Stimulated activated CD4-positive, alpha-beta T cell treated with anti-CD3 and anti-CD28 coated beads, Interleukin-4, amount 100 ng/mL, for 24 hours (primary cell): ENCODE data around the gene VAV2.
"Not testable (repeated sequence)": the region's sequence is repeated elsewhere in the genome, so short reads cannot be mapped to it uniquely, and the experiment has no call there.

ENCODE experiments used
- DNase-seq: peaks from one replicate; pipeline ENCODE4 v3.0.0-alpha.2; 2020

Gene VAV2

DNA sequence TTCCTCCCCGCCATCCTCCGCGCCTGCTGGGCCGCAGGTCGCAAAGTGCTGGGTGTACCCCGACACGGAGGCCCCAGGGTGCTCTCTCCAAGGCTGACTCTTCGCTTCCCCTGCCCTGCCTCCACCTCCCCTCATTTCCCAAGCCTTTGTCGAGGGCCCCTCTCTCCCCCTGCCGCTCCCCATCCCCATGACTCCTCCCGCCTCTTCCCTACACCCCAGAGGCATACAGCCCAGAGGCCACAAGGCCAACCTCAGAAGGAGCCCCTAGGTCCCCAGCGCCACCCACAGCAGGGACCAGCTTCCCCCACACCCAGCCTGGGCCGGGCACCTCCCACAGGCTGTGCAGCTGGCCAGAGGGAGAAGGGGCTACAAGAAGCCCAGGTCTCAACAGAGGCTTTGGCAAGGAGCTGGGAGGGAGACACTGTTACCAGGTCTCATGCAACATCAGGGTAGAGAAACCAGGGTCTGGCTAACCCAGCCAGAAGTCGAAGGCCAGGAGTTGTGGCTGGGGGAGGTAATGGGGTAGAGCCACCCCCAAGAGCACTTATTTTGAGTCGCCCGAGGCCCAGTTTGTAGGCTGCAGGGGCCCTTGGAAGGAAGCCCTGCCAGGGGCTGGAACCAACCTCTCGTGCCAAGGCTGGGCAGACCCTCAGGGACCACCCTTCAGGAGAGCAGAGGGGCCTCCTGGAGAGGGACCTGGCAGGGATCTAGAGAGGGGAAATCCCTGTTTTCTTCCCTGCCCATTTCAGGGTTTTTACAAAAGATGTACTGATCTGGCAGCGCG is 229.4 kb downstream of the VAV2 start:
- no peak for DNase-seq

DNA sequence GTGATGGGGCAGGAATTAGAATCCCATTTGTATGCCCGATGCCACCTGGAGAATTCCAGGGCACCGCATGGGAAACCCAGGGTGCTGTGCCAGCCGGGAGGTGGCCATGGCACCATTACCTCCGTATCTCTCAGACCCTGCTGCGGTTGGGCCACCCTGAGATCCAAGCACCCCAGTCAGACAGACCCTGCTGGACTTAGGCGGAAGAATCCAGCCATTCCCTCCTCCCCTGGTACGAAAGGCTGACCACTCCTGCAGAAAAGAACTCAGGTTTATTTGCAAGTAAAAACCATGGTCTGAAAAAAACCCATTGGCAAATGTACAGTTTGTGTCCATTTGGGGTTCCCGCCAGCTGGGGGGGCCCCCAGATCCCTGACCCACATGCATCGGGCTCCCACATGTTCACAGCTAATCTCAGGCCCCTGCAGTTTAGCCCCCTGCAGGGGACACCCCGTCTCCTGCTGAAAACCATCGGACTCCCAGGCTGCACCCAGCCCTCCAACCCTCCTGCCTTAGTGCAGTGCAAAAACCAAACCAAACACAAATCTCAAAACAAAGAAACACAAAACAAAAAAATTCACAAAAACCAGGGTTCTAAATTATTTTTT is 230.4 kb downstream of the VAV2 start:
- DNase-seq = no peak

DNA sequence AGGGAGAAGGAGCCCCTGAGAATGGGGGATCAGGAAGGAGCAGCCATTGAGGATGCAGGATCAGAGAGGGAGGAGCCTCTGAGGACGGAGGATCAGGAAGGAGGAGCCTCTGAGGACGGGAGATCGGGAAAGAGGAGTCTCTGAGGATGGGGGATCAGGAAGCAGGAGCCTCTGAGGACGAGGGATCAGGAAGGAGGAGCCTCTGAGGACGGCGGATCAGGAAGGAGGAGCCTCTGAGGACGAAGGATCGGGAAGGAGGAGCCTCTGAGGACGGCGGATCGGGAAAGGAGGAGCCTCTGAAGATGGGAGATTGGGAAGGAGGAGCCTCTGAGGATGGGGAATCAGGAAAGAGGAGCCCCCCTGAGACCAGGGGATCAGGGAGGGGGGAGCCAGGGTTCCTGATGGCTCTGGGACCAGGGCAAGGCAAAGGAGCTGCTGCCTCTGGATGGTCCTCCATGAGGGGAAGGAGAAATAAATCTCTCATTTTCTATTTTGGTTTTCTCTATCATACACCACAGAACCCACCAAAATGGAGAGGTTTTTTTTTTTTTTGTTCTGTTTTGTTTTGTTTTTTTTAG is 231.3 kb downstream of the VAV2 start:
- no peak for DNase-seq

DNA sequence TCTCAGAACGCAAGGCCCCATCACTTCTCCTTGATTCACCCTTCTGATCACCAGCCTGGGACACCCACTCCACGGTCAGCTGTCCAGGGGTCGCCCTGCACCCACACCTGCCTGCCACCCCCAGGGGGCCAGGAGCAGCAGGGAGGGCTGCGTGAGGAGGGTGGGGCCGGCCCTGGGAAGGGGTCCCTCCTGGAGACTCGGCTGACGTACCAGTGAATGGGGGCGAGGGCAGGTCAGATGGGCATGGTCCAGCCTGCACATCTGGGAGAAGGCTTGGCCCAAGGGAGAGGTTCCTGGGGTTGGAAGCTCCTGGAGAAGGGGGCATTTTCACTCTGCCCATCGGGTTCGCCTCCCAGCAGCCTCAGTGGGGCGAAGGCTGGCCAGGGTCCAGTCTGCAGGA is 232.2 kb downstream of the VAV2 start:
- no peak for DNase-seq

DNA sequence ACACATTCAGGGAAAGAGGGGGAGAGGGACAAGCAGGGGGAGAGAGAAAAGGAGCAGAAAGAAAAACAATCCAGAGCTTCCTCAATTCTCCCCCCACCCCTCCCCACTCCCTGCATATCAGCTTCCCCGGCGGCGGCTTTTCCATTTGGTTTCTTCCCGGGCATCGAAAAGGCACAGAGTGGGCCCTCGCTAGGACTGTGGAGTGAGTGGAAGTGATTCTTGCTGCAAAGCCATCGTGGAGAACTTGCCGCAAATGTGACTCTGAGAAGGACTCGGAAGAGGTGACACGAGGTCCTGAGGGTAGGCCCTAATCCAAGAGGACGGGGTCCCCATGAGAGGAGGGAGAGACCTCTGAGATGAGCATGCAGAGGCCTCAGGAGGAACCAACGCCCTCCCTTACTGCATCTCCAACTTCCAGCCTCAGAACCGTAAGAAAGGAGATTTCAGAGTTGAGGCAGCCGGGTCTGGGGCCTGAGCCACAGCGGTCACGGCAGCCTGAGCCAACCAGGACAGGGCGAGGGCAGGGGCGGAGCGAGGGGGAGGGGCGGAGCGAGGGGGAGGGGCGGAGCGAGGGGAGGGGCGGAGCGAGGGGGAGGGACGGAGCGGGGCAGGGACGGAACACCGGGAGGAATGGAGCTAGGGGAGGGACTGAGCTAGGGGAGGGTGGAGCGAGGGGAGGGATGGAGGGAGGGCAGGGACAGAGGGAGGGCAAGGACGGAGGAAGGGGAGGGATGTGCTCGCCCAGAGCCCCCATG is 232.8 kb downstream of the VAV2 start:
- no peak for DNase-seq

DNA sequence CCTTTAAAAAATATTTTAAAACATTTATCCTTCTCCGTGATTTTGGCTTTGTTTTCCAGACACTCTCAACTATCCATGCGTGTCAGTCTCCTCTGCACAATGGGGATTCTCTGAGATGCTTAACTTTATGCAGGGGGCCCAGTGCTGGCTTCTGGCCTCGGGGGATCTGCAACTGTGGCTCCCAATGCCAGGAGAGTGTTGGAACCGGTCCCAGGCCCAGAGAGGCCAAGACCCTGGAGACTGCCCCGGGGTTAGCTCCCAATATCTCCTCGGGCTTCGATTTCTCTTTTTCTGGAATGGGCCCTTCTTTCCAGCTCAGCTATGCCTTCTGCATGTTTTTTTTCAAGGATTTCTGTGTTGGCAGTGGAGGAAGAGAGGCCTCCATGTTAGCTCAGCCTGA is 233.9 kb downstream of the VAV2 start:
- no peak for DNase-seq

DNA sequence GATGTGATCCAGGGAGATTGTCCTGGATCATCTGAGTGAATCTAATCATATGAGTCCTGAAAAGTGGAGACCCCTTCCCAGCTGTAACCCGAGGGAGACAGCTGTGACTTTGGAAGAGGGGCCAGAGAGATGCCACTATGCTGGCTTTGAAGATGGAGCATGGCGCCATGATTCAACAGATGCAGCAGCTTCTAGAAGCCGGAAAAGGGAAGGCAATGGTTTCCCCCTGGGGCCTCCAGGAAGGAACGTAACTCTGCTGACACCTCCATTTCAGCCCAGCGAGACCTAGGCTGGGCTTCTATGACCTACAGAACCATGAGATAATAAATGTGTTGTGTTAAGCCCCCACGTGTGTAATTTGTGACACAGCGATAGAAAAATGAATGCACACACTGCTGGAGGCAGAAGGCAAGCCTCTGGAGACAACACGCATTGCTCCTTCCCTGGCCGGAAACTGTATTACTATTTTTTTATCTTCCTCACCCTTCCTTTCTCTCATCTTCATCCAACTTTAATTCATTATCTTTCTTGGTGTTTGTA is 237.4 kb downstream of the VAV2 start:
- no peak for DNase-seq

DNA sequence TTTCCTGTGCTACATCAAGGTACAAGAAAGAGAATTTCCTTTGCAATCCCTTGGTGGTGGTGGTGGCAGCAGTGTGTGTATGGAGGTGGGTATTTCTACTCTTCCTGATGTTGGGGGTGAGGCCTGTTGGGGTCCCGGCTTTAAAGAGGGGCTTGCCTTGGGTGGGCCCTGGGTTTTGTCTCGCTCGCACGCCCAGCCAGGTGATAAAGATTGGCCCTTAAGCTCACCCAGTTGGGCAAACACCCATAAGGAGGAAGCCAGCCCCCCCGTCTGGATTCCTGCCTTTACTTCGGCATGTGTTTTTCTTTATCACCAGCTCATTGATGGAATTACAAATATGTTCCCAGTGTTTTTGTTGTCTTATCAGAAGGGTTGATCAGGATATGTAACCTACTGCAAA is 237.9 kb downstream of the VAV2 start:
- no peak for DNase-seq

DNA sequence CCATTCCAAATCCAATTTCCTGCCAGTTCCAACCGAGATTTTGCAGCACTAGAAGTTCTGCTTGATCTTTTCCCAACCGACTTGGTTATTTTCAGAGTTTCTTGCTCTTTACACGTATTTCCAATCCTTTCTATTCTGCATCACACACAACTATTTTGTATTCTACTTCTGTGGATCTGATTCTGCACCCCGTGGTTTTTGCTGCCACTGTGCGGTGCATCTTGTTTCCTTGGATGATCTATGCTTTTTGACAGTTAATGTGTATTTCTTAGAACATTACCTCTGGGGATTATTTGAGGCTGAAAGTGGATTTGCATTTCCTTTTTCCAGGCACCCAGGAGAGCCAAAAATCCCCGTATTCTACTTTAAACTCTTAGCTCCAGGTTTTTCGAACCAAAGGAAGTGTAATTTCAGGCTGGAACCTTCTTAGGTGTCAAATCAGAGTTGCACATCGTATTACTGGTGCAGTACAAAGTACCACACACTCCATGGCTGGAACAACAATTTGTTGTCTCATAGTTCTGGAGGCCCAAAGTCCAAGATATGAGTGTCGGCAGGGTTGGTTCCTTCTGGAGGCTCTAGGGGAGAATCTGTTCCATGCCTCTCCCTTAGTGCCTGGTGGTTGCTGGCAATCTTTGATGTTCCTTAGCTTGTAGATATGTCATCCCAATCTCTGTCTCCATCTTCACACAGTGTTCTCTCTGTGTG is 239.2 kb downstream of the VAV2 start:
- DNase-seq = no peak

DNA sequence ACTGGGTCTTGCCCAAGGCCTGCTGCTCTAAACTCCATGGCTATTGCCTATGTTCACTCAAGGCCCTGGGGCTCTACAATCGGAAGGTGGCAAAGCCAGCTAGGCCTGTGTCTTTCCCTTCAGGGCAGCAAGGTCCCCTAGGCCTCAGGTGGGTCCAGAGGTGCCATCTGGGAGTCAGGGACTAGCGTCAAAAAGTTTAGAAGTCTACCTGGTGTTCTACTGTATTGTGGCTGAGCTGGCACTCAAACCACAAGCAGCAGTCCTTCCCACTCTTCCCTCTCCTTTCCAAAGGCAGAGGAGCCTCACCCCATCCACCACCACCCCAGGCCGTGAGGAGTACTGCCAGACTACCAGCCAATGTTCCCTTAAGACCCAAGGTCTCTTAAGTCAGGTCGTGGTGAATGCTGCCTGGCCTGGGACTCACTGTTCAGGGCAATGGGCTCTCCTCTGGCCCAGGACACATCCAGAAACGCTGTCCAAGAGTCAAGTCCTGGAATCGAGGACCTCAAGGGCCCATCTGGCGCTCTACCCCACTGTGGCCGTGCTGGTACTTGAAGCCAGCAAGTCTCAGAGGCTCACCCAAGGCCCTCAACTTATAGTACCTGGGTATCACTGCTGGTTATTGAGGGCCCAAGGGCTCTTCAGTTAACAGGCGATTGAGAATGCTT is 241.0 kb downstream of the VAV2 start:
- no peak for DNase-seq

DNA sequence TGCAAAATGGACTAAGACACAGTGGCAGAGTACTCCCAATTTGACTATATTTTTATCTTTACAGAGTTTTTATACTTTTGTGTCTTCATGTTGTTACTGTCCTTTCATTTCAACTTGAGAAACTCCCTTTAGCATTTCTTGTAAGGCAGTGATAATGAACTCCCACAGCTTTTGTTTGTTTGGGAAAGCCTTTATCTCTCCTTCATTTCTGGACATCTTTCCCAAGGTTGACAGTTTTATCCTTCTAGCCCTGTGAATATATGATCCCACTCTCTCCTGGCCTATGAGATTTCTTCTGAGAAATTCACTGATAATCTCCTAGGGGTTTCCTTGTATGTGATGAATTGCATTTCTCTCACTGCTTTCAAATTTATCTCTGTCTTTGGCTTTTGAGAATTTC is 244.8 kb downstream of the VAV2 start:
- DNase-seq = no peak

DNA sequence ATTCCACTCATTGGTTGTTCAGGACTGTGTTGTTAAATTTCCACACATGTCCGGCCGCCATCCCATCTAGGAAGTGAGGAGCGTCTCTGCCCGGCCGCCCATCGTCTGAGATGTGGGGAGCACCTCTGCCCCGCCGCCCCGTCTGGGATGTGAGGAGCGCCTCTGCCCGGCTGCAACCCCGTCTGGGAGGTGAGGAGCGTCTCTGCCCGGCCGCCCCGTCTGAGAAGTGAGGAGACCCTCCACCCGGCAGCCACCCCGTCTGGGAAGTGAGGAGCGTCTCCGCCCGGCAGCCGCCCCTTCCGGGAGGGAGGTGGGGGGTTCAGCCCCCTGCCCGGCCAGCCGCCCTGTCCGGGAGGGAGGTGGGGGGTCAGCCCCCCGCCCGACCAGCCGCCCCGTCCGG is 247.6 kb downstream of the VAV2 start:
- not testable (repeated sequence) for DNase-seq

DNA sequence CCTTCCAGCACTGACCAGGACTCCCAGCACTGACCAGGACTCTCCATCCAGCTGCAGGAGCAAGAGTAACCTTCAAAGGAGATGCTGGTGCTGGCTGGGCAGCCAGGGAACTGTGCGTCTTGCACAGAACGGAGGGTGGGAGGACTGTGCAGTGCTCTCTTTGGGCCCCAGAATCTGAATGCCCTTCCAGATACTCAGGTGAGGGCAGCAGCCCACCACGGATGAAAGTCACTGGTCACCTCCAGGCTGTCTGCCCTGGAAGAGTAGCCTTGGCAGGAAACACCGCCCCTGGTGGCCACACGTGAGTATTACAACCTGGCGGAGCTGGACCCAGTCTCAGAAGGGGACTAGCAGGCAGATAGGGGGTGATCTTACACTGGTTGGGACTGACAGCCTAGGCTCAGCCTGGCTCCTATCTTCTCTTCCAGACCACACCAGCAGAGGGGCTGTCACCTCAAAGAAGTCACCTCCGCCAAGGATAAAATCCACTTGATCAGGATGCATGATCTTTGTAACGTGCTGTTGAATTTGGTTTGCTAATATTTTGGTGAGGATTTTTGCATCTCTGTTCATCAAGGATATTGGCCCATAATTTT is 249.2 kb downstream of the VAV2 start:
- DNase-seq = peak; percentile 78

DNA sequence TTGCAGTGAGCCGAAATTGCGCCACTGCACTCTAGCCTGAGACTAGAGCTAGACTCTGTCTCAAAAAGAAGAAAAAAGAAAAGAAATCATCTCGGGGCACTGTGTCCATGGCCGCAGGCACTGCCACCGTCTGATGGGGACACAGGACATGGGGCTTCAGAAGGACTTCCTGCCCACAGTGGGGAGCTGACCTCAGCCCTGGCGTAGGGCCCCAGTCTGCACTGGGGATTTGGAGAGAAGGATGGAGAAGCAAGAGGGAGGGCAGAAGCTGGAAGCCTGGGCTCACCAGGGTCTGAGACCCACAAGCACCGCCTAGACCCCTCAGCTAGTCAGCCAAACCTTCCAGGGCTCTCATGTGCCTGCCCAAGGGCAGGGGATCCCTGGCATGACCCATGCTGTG is 249.9 kb downstream of the VAV2 start:
- DNase-seq = no peak

DNA sequence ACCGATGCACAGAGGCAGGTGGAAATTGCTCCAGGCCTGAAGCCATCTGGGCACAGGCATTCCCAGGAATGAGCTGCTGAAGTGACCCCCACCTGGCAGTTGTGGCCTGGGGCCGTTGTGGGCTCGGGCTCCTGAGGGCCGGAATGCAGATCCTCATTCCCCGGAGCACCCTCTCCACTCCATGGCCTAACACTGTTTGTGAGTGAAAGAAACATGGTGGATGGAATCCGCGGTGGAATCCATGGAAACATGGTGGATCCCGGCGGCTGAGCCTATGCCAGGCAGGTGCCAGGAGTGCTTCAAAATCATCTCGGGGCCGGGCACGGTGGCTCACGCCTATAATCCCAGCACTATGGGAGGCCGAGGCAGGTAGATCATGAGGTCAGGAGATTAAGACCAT is 250.4 kb downstream of the VAV2 start:
- DNase-seq = no peak

DNA sequence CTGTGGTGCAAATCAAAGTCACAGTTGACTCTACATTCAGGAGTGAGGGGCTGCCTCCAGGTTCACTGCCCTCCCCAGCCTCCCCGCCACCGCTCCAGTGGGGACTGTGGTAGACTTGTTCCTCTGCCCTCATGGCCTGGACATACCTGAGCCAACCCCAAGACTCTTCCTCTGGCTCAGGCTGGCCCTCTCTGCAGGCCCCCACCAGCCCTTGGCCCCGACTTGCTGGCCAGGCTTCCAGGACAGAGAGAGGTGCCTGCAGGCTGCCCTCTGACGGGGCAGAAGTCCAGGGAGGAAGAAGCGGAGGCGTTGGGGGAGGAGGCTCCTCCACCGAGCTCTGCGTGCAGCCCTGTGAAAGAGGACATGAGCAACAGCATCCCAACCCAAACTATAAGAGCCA is 251.2 kb downstream of the VAV2 start:
- no peak for DNase-seq

DNA sequence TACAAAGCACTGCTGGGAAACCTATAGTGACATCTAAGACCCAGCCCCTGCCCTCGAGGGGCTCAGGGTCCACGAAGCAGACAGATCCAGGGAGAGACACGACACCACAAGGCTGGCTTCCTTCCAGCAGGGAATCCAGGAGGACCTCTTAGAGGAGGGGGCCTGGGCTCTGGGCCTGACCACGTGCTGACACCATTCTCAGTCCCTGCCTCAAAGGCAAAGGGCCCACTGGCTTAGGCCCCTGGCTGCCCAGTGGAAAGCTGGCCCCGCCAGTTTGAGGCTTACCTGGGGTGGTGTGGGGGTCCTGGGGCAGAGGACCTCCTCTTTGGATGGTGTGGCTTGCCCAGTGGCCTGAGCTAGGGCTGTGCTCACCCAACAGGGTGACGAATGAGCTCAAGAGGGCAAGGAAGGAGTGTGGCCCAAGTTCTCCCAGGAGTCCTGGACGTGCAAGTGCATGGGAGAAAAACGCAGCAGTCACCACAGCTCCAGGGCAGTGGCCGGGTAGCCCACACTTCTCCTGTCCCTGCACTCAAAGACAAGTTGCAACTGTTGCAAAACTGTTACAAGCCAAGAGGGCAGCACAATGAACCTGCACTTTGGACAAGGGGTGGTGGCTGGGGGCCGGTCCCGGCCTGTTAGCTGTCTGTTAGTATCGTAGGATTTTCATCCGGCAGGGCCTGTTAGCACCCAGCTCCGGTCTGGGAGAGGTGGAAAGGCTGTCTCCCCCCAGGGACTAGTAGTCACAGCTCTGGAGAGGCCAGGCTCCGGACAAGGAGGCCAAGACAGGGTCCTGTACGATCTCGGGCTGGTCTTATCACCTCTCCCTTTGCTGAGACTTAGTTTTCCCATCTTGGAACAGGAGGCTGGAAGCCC is 252.5 kb downstream of the VAV2 start:
- DNase-seq = no peak

DNA sequence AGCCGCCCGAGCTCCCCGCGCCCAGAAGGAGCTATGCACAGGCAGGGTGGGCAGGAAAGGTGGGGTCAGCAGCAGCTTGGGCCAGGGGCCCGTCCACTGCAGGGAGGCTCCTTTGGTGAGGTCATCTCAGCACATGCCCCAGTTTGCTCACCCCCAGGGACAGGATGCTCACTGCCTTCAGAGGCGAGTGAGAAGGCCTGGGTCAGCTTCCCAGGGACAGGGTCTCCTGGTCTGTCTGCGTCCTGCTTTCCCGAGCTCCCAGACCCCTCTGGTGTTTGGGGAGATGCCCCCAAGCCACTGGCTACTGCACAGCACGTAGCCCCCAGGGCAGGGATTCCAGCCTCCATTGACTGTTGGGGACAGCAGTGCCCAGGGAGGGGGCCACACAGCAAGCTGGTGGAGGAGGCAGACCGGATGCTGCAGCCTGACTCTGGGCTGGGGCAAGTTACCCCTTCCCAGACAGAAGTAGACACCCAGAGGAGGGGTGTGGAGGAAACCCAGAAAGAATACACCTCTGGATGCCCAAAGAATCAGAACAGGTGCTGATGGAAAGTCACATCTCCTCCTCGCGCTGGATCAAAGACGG is 253.4 kb downstream of the VAV2 start:
- DNase-seq = no peak

DNA sequence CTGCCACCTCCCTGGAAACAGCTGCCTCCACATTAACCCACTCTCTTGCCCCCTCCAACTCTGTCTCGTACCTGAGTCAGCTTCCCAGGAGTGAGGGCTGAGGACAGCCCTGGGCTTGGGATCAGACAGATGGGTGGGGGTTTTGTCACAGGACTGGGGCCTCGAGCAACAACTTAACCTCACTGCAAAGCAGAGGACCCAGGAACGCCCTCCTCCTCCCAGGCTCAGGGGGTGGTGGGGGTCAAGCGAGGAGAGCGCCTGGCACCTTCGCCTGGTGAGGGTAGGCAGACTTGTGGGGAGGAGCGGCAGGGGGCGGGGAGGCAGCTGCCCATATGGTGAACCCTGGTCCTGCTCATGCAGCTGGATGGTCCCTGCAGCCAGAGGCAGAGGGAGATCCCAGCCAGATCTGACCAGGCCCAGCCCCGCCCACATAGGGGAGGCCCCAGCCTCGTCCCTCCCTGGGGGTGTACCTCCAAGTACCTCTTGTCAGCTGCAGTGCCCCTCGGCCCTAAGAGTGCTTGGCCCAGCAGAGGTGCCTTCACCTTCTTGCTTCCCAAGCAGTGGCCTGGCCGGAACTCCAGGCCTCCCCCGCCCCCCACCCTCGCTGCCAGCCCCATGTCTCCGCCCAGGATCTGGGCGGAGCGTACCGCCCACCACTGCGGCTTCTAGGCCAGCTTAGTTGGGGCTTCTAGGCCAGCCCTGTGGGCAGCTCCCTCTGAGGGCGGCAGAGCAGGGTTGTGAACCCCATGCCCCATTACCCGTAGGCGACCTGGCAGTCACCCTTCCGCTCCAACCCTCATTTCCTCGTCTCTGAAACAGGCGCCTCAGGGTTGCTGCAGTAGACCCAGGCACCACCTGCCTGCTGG is 254.1 kb downstream of the VAV2 start, which contains the start of gene SARDH:
Gene SARDH (minus strand): TSS at position 579 of the 866 bp plus-strand sequence. CDS start 4,179 bp downstream, outside the sequence.
- DNase-seq = peak; percentile 36
